Hepatic stellate cell (primary cell): ENCODE data around the gene HLA-B.
A peak's percentile ranks its signal among the peaks of the same experiment; 100 is the strongest.
"Not testable (repeated sequence)": the region's sequence is repeated elsewhere in the genome, so short reads cannot be mapped to it uniquely, and the experiment has no call there.

ENCODE experiments used
- DNase-seq: peaks from one replicate; pipeline ENCODE4 v3.0.0; 2011; ENCODE audit warnings: low spot score

Gene HLA-B

GRCh38 chr6:31383149-31383548, 26.2 kb upstream of the HLA-B start:
- no peak for DNase-seq

- DNase-seq: no peak
Measured at GRCh38 chr6:31381666-31382065, 24.7 kb upstream of the HLA-B start.

- DNase-seq: no peak
Measured at GRCh38 chr6:31379850-31380249, 22.9 kb upstream of the HLA-B start.

- DNase-seq: no peak
Measured at GRCh38 chr6:31378721-31379103, 21.7 kb upstream of the HLA-B start.

GRCh38 chr6:31378062-31378720, 21.2 kb upstream of the HLA-B start:
- DNase-seq: no peak

- DNase-seq: no peak
Measured at GRCh38 chr6:31377029-31377428, 20.1 kb upstream of the HLA-B start.

- no peak for DNase-seq
Measured at GRCh38 chr6:31375699-31376098, 18.7 kb upstream of the HLA-B start.

- DNase-seq: not testable (repeated sequence)
Measured at GRCh38 chr6:31374118-31374517, 17.1 kb upstream of the HLA-B start.

GRCh38 chr6:31368461-31368860, 11.5 kb upstream of the HLA-B start:
- no peak for DNase-seq

- DNase-seq: peak; percentile 83
Measured at GRCh38 chr6:31366693-31367470, 9.9 kb upstream of the HLA-B start.

- DNase-seq: no peak
Measured at GRCh38 chr6:31365864-31366263, 8.9 kb upstream of the HLA-B start.

- DNase-seq: no peak
Measured at GRCh38 chr6:31363811-31364210, 6.8 kb upstream of the HLA-B start.

- no peak for DNase-seq
Measured at GRCh38 chr6:31362751-31363150, 5.8 kb upstream of the HLA-B start.

GRCh38 chr6:31359581-31359980, 2.6 kb upstream of the HLA-B start:
- DNase-seq: no peak

GRCh38 chr6:31358302-31358701, 1.3 kb upstream of the HLA-B start:
- DNase-seq: no peak

GRCh38 chr6:31357886-31358285, 907 bp upstream of the HLA-B start:
- no peak for DNase-seq

GRCh38 chr6:31356216-31356945, 598 bp downstream of the HLA-B start:
- no peak for DNase-seq

- DNase-seq: no peak
Measured at GRCh38 chr6:31355583-31355948, 1.4 kb downstream of the HLA-B start.

GRCh38 chr6:31354864-31355582, 2.0 kb downstream of the HLA-B start:
- DNase-seq: no peak

GRCh38 chr6:31354158-31354863, 2.7 kb downstream of the HLA-B start:
- no peak for DNase-seq

- DNase-seq: no peak
Measured at GRCh38 chr6:31353384-31353945, 3.5 kb downstream of the HLA-B start.
